HG02759 (cell line): Measurements from ENCODE around the gene SERPINH1.
A peak's percentile ranks its signal among the peaks of the same experiment; 100 is the strongest.
"Not testable (repeated sequence)": the region's sequence is repeated elsewhere in the genome, so short reads cannot be mapped to it uniquely, and the experiment has no call there.

ENCODE experiments used
- ATAC-seq: cut with Tn5 transposase; IDR thresholded peaks from one replicate; pipeline ENCODE4 v1.9.1; 2021; ENCODE audit warnings: mild to moderate bottlenecking, moderate library complexity; ENCODE audit not compliant: unreplicated experiment

The SERPINH1 gene

GRCh38 chr11:75572744-75573143, 10.7 kb downstream of the SERPINH1 start:
- ATAC-seq = no peak

GRCh38 chr11:75574698-75575602, 12.9 kb downstream of the SERPINH1 start:
- no peak for ATAC-seq

- no peak for ATAC-seq
These were observed 14.0 kb downstream of the SERPINH1 start for GRCh38 chr11:75576017-75576416.

GRCh38 chr11:75576499-75576918, 14.5 kb downstream of the SERPINH1 start:
- peak; percentile 60 for ATAC-seq

GRCh38 chr11:75577207-75577606, 15.2 kb downstream of the SERPINH1 start:
- no peak for ATAC-seq

GRCh38 chr11:75578977-75579376, 16.9 kb downstream of the SERPINH1 start:
- no peak for ATAC-seq

- ATAC-seq = no peak
These were observed 17.8 kb downstream of the SERPINH1 start for GRCh38 chr11:75579841-75580240.

- no peak for ATAC-seq
These were observed 20.4 kb downstream of the SERPINH1 start for GRCh38 chr11:75582506-75582894.

- ATAC-seq = peak; percentile 88
These were observed 21.1 kb downstream of the SERPINH1 start for GRCh38 chr11:75582895-75583717.

GRCh38 chr11:75583718-75584658, 21.9 kb downstream of the SERPINH1 start:
- no peak for ATAC-seq

- ATAC-seq = not testable (repeated sequence)
These were observed 22.7 kb downstream of the SERPINH1 start for GRCh38 chr11:75584659-75585292.

GRCh38 chr11:75585293-75585670, 23.2 kb downstream of the SERPINH1 start:
- ATAC-seq = no peak

- no peak for ATAC-seq
These were observed 24.3 kb downstream of the SERPINH1 start for GRCh38 chr11:75586395-75586794.

- ATAC-seq = no peak
These were observed 26.0 kb downstream of the SERPINH1 start for GRCh38 chr11:75588051-75588481.

- no peak for ATAC-seq
These were observed 27.0 kb downstream of the SERPINH1 start for GRCh38 chr11:75589051-75589450.

- no peak for ATAC-seq
These were observed 27.9 kb downstream of the SERPINH1 start for GRCh38 chr11:75589933-75590332.

GRCh38 chr11:75591371-75591770, 29.3 kb downstream of the SERPINH1 start:
- no peak for ATAC-seq

- no peak for ATAC-seq
These were observed 29.9 kb downstream of the SERPINH1 start for GRCh38 chr11:75591966-75592365.

- ATAC-seq = no peak
These were observed 30.7 kb downstream of the SERPINH1 start for GRCh38 chr11:75592715-75593114.

- ATAC-seq = no peak
These were observed 31.3 kb downstream of the SERPINH1 start for GRCh38 chr11:75593286-75593915.
